K562 (cell line): Measurements from ENCODE around the gene RFESD. TPM values are rescaled to one million over a fixed set of nuclear protein-coding genes. Genes with fewer than 3 reads are reported as not detected.

Source experiments
- ATF2 ChIP-seq: sonication (generic); formaldehyde crosslinking; IDR thresholded peaks from 2 replicates; pipeline ENCODE4 v1.8.1; 2022; ENCODE audit warnings: missing genetic modification reagents
- ATF3 ChIP-seq, 2 experiments: fragments of 450-650 bp in 1 of 2; sonication (generic) in 1 of 2; formaldehyde crosslinking in 1 of 2; IDR thresholded peaks in 1 of 2; conservative IDR thresholded peaks in 1 of 2; 2 replicates each; pipeline versions ENCODE4 v1.6.1 to v1.8.1; 2016 to 2023; ENCODE audit warnings: mild to moderate bottlenecking in 2 of 2, moderate library complexity in 2 of 2, inconsistent platforms in 1 of 2, missing genetic modification reagents in 1 of 2
- CGGBP1 ChIP-seq: fragments of 250-450 bp; sonication (Bioruptor Pico); IDR thresholded peaks from 2 replicates; pipeline ENCODE4 v1.9.0; 2021; ENCODE audit warnings: mild to moderate bottlenecking
- CHAMP1 ChIP-seq: fragments of 450-650 bp; IDR thresholded peaks from 2 replicates; pipeline ENCODE4 v1.6.1; 2016; ENCODE audit warnings: mild to moderate bottlenecking
- E2F5 ChIP-seq: sonication (generic); formaldehyde crosslinking; IDR thresholded peaks from 2 replicates; pipeline ENCODE4 v1.8.0; 2022; ENCODE audit warnings: mild to moderate bottlenecking, missing genetic modification reagents
- FOXP4 ChIP-seq: sonication (generic); formaldehyde crosslinking; IDR thresholded peaks from 2 replicates; pipeline ENCODE4 v1.8.0; 2022; ENCODE audit warnings: mild to moderate bottlenecking, missing genetic modification reagents, borderline replicate concordance
- NCOR1 ChIP-seq: fragments of 450-650 bp; IDR thresholded peaks from 2 replicates; pipeline ENCODE4 v1.6.1; 2016; ENCODE audit warnings: mild to moderate bottlenecking, moderate library complexity
- NR2F6 ChIP-seq: fragments of 450-650 bp; formaldehyde crosslinking; IDR thresholded peaks from 2 replicates; pipeline ENCODE4 v1.4.0; 2020; ENCODE audit warnings: mild to moderate bottlenecking
- PATZ1 ChIP-seq: fragments of 250-450 bp; sonication (Bioruptor Pico); IDR thresholded peaks from 2 replicates; pipeline ENCODE4 v1.5.0; 2020; ENCODE audit warnings: mild to moderate bottlenecking, borderline replicate concordance
- PRMT5 ChIP-seq: sonication (generic); formaldehyde crosslinking; IDR thresholded peaks from 2 replicates; pipeline ENCODE4 v1.5.0; 2020; ENCODE audit warnings: missing genetic modification reagents
- RBM15 ChIP-seq: fragments of 200-400 bp; formaldehyde crosslinking; IDR thresholded peaks from 2 replicates; pipeline ENCODE4 v1.6.1; 2018; ENCODE audit warnings: mild to moderate bottlenecking, low read length, moderate library complexity; ENCODE audit not compliant: insufficient read depth
- RBM17 ChIP-seq: fragments of 200-400 bp; formaldehyde crosslinking; IDR thresholded peaks from 2 replicates; pipeline ENCODE4 v1.6.1; 2017; ENCODE audit warnings: low read depth, mild to moderate bottlenecking, low read length, borderline replicate concordance
- SP1 ChIP-seq: sonication (generic); formaldehyde crosslinking; IDR thresholded peaks from 2 replicates; pipeline ENCODE4 v1.8.1; 2022; ENCODE audit warnings: mild to moderate bottlenecking, missing genetic modification reagents
- STAG1 ChIP-seq: sonication (generic); formaldehyde crosslinking; IDR thresholded peaks from 2 replicates; pipeline ENCODE4 v1.5.0; 2020; ENCODE audit warnings: missing genetic modification reagents, borderline replicate concordance
- ZBTB7A ChIP-seq: IDR thresholded peaks from 2 replicates; pipeline ENCODE4 v1.6.1; 2011; ENCODE audit warnings: low read depth, mild to moderate bottlenecking, low read length, moderate library complexity, borderline replicate concordance; ENCODE audit not compliant: control insufficient read depth
- ZNF778 ChIP-seq: fragments of 450-650 bp; formaldehyde crosslinking; IDR thresholded peaks from 2 replicates; pipeline ENCODE4 v1.4.0; 2020; ENCODE audit warnings: mild to moderate bottlenecking, moderate library complexity
- polyA plus RNA-seq, 8 experiments: library from polyadenylated mRNA; depleted of rRNA in 4 of 8; stranded (reverse) in 5 of 8; unstranded in 3 of 8; fragments of >200 nt; fragmentation: Nextera tagmentation in 2 of 8; fragmentation: Illumina TruSeq in 1 of 8; extraction: Ambion mirVana in 2 of 8; extraction: Trizol in 1 of 8; gene quantifications; 2 replicates each; pipeline versions ENCODE4 v1.2.1 to v1.2.3, GENCODE V29; 2011 to 2014; ENCODE audit warnings: inconsistent platforms in 1 of 8, missing spikeins in 1 of 8
- total RNA-seq, 7 experiments: library from RNA; depleted of rRNA in 6 of 7; stranded (reverse); fragments of >200 nt in 6 of 7; fragmentation: Illumina TruSeq in 2 of 7; extraction: Trizol in 2 of 7; gene quantifications; 2 replicates each; pipeline versions ENCODE4 v1.2.1 to v1.2.3, GENCODE V29; 2011 to 2021; ENCODE audit warnings: low replicate concordance in 1 of 7

The RFESD gene
- total and polyA plus RNA-seq, 9 of the 15 experiments (the other 6 are each of a cell fraction or from before 2014, with no cell fraction given) = 62.3 to 600 (median 140) TPM

GRCh38 chr5:95644351-95645042 lies 2.1 kb upstream of the RFESD start (continued):
- TF ChIP-seq PRMT5 (CRISPR knock-in tag) (no peak), ATF3 (IDR thresholded peaks at IDR 0.05) (no peak), ATF3 (CRISPR knock-in tag; conservative IDR thresholded peaks at IDR 0.05) (no peak), NCOR1 (peak; percentile 20; the same call in 1 of the 2 replicates), RBM15 (no peak), PATZ1 (CRISPR knock-in tag) (no peak), NR2F6 (no peak), CHAMP1 (0 out of 2 replicates have a peak, but pooled peaks have one; percentile 36), E2F5 (no peak), ZNF778 (CRISPR knock-in tag) (no peak), STAG1 (CRISPR knock-in tag) (no peak), CGGBP1 (CRISPR knock-in tag) (no peak), ATF2 (CRISPR knock-in tag) (no peak), SP1 (CRISPR knock-in tag) (no peak), RBM17 (no peak), ZBTB7A (no peak), FOXP4 (CRISPR knock-in tag) (no peak)
